ENCODE measurements around the gene MFSD12.

DNA sequence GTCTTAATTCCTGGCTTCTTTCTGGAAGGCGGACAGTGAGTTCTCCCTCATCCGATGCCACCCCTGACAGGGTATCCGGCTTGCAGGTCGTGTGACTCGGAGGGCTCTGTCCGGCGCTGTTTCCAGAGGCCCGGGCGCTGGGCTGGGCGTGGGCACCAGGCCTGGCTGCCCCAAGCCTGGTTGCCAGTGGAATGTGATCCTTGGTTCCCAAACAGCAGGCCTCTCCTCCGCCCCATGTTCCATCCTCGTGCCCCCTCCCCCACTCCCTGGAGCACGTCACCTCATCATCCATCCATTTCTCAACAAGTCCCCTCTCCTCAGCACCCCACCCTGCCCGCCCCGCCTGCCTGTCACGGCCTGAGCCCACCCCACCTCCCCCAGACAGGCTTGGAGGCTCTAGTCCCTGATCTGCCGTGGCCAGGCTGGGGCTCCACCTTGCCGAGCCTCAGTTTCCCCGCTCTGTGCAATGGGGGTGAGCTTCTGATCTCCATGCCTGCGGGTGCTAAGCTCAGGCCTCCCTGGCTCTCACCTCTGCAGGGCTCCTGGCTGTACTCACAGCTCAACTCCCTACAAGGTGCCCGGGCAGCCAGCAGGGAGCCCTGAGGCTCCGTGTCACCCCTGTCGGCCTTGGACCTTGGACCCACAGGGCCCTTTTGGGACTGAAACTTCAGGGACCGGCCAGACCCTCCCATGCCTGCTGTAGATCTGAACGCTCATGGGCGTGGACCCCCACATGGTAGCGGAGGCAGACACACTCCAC, 47.0 kb upstream of the MFSD12 start:
- TF ChIP-seq, protein P1, sequence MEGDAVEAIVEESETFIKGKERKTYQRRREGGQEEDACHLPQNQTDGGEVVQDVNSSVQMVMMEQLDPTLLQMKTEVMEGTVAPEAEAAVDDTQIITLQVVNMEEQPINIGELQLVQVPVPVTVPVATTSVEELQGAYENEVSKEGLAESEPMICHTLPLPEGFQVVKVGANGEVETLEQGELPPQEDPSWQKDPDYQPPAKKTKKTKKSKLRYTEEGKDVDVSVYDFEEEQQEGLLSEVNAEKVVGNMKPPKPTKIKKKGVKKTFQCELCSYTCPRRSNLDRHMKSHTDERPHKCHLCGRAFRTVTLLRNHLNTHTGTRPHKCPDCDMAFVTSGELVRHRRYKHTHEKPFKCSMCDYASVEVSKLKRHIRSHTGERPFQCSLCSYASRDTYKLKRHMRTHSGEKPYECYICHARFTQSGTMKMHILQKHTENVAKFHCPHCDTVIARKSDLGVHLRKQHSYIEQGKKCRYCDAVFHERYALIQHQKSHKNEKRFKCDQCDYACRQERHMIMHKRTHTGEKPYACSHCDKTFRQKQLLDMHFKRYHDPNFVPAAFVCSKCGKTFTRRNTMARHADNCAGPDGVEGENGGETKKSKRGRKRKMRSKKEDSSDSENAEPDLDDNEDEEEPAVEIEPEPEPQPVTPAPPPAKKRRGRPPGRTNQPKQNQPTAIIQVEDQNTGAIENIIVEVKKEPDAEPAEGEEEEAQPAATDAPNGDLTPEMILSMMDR (IDR thresholded peaks at IDR 0.05), result no peak
- no peak for TF ChIP-seq ZFX (IDR thresholded peaks at IDR 0.05; ENCODE audit: borderline replicate concordance)

All from 22Rv1 (cell line).